Body of pancreas (tissue), 4 donors: Measurements from ENCODE around the gene RBMS3.

Experiments
- POLR2A ChIP-seq, 3 donors: fragments of 450-650 bp; IDR thresholded peaks; one replicate each; pipeline ENCODE4 v1.6.1; 2016; ENCODE audit warnings: antibody characterized with exemption in 3 of 3, mild to moderate bottlenecking in 2 of 3
- TF ChIP-seq, protein P1 (sequence below), 7 experiments: fragments of 450-650 bp in 4 of 7; fragments of 200-600 bp in 3 of 7; sonication (generic) in 3 of 7; IDR thresholded peaks; one replicate each; pipeline ENCODE4 v1.5.1; 2016 to 2019; ENCODE audit warnings: antibody characterized with exemption in 7 of 7

DNA sequence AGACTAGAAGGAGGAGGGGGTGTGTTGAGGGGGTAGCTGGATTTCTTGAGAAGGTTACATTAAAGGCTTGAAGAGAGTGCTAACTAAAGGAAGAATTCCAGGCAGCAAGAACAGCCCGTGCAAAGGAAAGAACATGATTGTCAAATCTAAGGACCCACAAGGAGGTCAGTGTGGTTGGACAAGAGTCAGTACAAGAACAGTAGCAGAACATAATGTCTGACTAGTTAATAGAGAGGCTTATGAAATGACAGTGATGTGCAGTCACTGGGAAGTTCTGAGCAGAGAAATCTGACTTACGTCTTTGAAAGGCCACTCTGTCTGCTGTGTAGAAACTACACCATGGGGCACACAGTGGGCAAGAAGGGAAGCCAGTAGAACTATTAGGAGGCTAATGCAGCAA, 19.8 kb upstream of the RBMS3 start:
- TF ChIP-seq, protein P1, sequence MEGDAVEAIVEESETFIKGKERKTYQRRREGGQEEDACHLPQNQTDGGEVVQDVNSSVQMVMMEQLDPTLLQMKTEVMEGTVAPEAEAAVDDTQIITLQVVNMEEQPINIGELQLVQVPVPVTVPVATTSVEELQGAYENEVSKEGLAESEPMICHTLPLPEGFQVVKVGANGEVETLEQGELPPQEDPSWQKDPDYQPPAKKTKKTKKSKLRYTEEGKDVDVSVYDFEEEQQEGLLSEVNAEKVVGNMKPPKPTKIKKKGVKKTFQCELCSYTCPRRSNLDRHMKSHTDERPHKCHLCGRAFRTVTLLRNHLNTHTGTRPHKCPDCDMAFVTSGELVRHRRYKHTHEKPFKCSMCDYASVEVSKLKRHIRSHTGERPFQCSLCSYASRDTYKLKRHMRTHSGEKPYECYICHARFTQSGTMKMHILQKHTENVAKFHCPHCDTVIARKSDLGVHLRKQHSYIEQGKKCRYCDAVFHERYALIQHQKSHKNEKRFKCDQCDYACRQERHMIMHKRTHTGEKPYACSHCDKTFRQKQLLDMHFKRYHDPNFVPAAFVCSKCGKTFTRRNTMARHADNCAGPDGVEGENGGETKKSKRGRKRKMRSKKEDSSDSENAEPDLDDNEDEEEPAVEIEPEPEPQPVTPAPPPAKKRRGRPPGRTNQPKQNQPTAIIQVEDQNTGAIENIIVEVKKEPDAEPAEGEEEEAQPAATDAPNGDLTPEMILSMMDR (IDR thresholded peaks at IDR 0.05): no peak
- TF ChIP-seq POLR2A (IDR thresholded peaks at IDR 0.05): no peak
